Measurements from ENCODE around the gene RIBC2. TPM values are rescaled to one million over a fixed set of nuclear protein-coding genes. Genes with fewer than 3 reads are reported as not detected.

RIBC2 gene
- total RNA-seq, 1 experiment from 2014 or later, result 2.9 TPM

DNA sequence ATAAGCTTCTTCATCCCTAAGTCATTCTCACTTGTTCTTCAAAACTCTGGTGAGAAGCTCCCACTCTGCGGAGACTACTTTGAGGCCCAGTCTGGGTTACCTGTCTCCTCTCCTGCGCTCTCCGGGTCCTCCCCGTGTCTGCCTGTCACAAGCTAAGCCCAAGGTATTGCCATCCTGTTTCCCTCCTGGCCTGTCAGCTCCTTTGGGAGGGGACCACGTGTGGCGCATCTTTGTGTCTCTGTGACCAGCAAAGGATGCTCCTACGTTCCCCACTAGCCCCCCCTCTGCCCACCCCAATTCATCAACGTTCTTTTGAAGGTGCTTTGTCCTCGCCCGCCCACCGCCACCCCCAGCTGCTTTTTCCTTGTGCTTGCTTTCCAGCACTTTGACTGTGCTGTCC is 57.4 kb downstream of the RIBC2 start:
- no peak overlapping the region for H3K4me3 ChIP-seq (ENCODE audit: low read depth in 2 of 2, low read length in 2 of 2)
- in situ Hi-C loops (cut with HindIII; ENCODE audit: low pct_unique_long_range_greater_than_20kb, low sequenced_read_pairs) (no loop called here), intact Hi-C loops (cut with micrococcal nuclease; ENCODE audit: unreplicated experiment) (no loop called here)
- H3K27ac ChIP-seq (ENCODE audit: low read length), result no peak overlapping the region
- ChIA-PET POLR2A (no interaction called here), CTCF (no interaction called here)
- DNase-seq (ENCODE audit: low read depth, low spot score), result no peak
- no TSS peak for BruUV-seq (replicated peaks)
- H3K36me3 ChIP-seq (ENCODE audit: control insufficient read depth, insufficient read depth, low read length), result no peaks in the 10 kb centered on the region
- H3K9me3 ChIP-seq (ENCODE audit: control insufficient read depth, insufficient read depth, low read depth, low read length), result no peaks in the 10 kb centered on the region
- H3K27me3 ChIP-seq (ENCODE audit: control insufficient read depth, insufficient read depth, low read length), result no peaks in the 10 kb centered on the region
- H3K4me1 ChIP-seq (ENCODE audit: control insufficient read depth, insufficient read depth, low read length), result peaks cover 8% of the 10 kb centered on the region; the same call in 1 of the 2 replicates
- no peak for ATAC-seq
- TF ChIP-seq, protein P1, sequence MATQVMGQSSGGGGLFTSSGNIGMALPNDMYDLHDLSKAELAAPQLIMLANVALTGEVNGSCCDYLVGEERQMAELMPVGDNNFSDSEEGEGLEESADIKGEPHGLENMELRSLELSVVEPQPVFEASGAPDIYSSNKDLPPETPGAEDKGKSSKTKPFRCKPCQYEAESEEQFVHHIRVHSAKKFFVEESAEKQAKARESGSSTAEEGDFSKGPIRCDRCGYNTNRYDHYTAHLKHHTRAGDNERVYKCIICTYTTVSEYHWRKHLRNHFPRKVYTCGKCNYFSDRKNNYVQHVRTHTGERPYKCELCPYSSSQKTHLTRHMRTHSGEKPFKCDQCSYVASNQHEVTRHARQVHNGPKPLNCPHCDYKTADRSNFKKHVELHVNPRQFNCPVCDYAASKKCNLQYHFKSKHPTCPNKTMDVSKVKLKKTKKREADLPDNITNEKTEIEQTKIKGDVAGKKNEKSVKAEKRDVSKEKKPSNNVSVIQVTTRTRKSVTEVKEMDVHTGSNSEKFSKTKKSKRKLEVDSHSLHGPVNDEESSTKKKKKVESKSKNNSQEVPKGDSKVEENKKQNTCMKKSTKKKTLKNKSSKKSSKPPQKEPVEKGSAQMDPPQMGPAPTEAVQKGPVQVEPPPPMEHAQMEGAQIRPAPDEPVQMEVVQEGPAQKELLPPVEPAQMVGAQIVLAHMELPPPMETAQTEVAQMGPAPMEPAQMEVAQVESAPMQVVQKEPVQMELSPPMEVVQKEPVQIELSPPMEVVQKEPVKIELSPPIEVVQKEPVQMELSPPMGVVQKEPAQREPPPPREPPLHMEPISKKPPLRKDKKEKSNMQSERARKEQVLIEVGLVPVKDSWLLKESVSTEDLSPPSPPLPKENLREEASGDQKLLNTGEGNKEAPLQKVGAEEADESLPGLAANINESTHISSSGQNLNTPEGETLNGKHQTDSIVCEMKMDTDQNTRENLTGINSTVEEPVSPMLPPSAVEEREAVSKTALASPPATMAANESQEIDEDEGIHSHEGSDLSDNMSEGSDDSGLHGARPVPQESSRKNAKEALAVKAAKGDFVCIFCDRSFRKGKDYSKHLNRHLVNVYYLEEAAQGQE (IDR thresholded peaks at IDR 0.05; ENCODE audit: insufficient read depth in 1 of 2, low read depth in 2 of 2, low read length in 1 of 2), result no peak

DNA sequence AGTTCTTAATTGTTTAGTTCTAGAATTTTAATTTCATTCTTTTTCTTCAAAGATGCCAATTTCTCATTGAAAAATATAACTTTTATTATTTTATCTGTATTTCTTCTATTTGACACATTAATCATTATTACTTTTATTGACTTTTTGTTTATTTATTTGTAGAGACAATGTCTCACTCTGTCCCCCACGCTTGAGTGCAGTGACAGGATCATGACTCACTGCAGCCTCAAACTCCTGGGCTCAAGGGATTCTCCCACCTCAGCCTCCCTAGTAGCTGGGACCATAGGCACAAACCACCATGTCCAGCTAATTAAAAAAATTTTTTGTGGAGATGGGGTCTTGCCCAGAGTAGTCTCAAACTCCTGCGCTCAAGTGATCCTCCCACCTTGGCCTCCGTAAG is 58.9 kb downstream of the RIBC2 start:
- H3K27me3 ChIP-seq (ENCODE audit: control insufficient read depth, insufficient read depth, low read length), result no peaks in the 10 kb centered on the region
- H3K9me3 ChIP-seq (ENCODE audit: control insufficient read depth, insufficient read depth, low read depth, low read length), result no peaks in the 10 kb centered on the region
- in situ Hi-C loops (cut with HindIII; ENCODE audit: low pct_unique_long_range_greater_than_20kb, low sequenced_read_pairs), result no loop called here
- intact Hi-C loops (cut with micrococcal nuclease; ENCODE audit: unreplicated experiment), result no loop called here
- ATAC-seq (no peak), DNase-seq (ENCODE audit: low read depth, low spot score) (no peak)
- H3K4me3 ChIP-seq (ENCODE audit: low read depth in 2 of 2, low read length in 2 of 2), result no peak overlapping the region
- H3K4me1 ChIP-seq (ENCODE audit: control insufficient read depth, insufficient read depth, low read length), result peaks cover 8% of the 10 kb centered on the region; the same call in 1 of the 2 replicates
- H3K36me3 ChIP-seq (ENCODE audit: control insufficient read depth, insufficient read depth, low read length), result no peaks in the 10 kb centered on the region
- ChIA-PET CTCF (no interaction called here), POLR2A (no interaction called here)
- TF ChIP-seq, protein P2, sequence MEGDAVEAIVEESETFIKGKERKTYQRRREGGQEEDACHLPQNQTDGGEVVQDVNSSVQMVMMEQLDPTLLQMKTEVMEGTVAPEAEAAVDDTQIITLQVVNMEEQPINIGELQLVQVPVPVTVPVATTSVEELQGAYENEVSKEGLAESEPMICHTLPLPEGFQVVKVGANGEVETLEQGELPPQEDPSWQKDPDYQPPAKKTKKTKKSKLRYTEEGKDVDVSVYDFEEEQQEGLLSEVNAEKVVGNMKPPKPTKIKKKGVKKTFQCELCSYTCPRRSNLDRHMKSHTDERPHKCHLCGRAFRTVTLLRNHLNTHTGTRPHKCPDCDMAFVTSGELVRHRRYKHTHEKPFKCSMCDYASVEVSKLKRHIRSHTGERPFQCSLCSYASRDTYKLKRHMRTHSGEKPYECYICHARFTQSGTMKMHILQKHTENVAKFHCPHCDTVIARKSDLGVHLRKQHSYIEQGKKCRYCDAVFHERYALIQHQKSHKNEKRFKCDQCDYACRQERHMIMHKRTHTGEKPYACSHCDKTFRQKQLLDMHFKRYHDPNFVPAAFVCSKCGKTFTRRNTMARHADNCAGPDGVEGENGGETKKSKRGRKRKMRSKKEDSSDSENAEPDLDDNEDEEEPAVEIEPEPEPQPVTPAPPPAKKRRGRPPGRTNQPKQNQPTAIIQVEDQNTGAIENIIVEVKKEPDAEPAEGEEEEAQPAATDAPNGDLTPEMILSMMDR (IDR thresholded peaks at IDR 0.05), result no peak
- BruUV-seq (replicated peaks), result no TSS peak
- H3K27ac ChIP-seq (ENCODE audit: low read length), result no peak overlapping the region

DNA sequence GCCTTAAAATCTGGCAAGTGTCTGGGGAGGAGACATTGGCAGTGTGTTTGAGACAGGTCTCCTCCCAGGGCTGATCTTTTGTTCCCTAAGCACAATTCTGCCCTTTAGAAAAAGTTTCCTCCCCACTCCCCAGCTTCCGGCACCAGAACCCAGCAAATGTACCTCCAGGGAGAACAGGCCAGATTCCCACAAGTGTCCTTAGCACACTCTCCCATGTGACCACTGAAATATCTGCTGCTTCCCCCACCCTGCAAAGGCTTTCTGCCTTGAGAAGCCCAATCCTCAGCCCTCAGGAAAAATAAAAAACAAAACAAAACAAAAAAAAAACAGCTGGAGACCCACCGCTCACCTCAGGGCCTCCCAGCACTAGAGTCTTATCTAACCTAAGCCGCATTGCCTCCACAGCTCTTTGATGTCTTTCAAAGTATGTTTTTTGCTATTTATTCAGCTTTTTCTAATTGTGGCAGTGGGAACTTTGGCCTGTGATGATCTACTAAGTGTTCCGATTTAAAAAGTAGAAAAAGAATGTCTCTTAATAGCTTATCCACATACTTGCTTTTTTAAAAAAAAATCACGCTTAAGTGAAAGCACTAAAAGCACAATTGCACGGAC is 60.2 kb downstream of the RIBC2 start:
- ChIA-PET POLR2A (interaction anchor here (0.6 kb wide), 1 partner anchor 315 kb away, joined by 4 read pairs; no protein-coding TSS in a partner anchor), CTCF (no interaction called here)
- Histone ChIP-seq H3K4me1 (ENCODE audit: control insufficient read depth, insufficient read depth, low read length) (peaks cover 16% of the 10 kb centered on the region), H3K4me3 (ENCODE audit: low read depth in 2 of 2, low read length in 2 of 2) (no peak overlapping the region), H3K36me3 (ENCODE audit: control insufficient read depth, insufficient read depth, low read length) (no peaks in the 10 kb centered on the region), H3K27me3 (ENCODE audit: control insufficient read depth, insufficient read depth, low read length) (no peaks in the 10 kb centered on the region), H3K9me3 (ENCODE audit: control insufficient read depth, insufficient read depth, low read depth, low read length) (no peaks in the 10 kb centered on the region), H3K27ac (ENCODE audit: low read length) (no peak overlapping the region)
- DNase-seq (ENCODE audit: low read depth, low spot score) (no peak), ATAC-seq (no peak)
- no peak for TF ChIP-seq POLR2AphosphoS5 (IDR thresholded peaks at IDR 0.05; ENCODE audit: low read depth, low read length)
- TF ChIP-seq, protein P2 (IDR thresholded peaks at IDR 0.05), result no peak
- no peak for TF ChIP-seq TCF7L2 (IDR thresholded peaks at IDR 0.05; ENCODE audit: low read depth, low read length)
- TF ChIP-seq SIN3A (IDR thresholded peaks at IDR 0.05; ENCODE audit: borderline replicate concordance, insufficient read depth, low read depth, low read length), result no peak
- TF ChIP-seq, protein P1 (IDR thresholded peaks at IDR 0.05; ENCODE audit: insufficient read depth in 1 of 2, low read depth in 2 of 2, low read length in 1 of 2), result no peak
- intact Hi-C loops (cut with micrococcal nuclease; ENCODE audit: unreplicated experiment) (no loop called here), in situ Hi-C loops (cut with HindIII; ENCODE audit: low pct_unique_long_range_greater_than_20kb, low sequenced_read_pairs) (no loop called here)
- BruUV-seq (replicated peaks), result no TSS peak

Measured in Panc1 (cell line).